Upper lobe of left lung (tissue), 4 donors: ENCODE measurements around the gene DNAJC4.

Experiments
- POLR2A ChIP-seq, 4 donors: fragments of 450-650 bp; IDR thresholded peaks; one replicate each; pipeline ENCODE4 v1.5.1; 2016 to 2017; ENCODE audit warnings: antibody characterized with exemption in 4 of 4, mild to moderate bottlenecking in 2 of 4
- POLR2AphosphoS5 ChIP-seq, 2 donors: sonication (generic); formaldehyde crosslinking; IDR thresholded peaks; one replicate each; pipeline ENCODE4 v1.5.1; 2017; ENCODE audit warnings: antibody characterized with exemption in 2 of 2
- TF ChIP-seq, protein P1 (sequence below), 6 experiments: fragments of 450-650 bp in 4 of 6; fragments of 200-600 bp in 2 of 6; sonication (generic) in 2 of 6; IDR thresholded peaks; one replicate each; pipeline ENCODE4 v1.5.1; 2016 to 2019; ENCODE audit warnings: antibody characterized with exemption in 6 of 6

DNA sequence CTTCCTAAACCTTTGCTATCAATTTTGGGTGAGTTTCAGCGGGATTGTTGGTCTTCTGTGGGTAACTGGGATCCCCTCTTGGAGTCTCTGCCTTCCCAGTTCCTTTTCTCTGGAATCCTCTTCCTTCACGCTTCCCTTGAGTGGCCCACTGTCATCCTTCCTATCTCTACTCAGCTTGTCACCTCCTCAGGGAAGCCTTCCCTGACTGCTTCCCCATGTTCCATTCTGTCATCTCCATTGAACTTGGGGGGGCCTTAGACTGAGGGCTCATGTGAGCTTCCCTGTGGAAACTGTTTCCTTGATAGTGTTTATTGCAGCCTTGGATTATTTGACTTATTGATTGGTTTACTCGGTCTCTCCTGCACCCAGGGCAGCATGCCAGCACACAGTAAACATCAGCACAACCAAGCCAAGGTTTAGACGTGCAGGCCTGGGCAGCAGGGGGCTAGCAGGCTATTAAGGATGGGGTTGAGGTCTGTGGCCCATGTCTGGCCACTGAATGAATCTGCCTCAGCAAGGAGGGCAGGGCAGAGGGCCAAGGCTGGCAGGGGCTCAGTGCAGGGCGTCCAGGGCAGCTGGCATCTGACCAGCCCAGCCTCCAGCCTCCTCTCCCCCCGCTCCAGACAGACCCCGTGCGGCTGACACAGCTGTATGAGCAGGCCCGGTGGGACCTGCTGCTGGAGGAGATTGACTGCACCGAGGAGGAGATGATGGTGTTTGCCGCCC is 11.6 kb upstream of the DNAJC4 start:
- TF ChIP-seq POLR2A (IDR thresholded peaks at IDR 0.05) (no peak), POLR2AphosphoS5 (IDR thresholded peaks at IDR 0.05) (no peak)
- TF ChIP-seq, protein P1, sequence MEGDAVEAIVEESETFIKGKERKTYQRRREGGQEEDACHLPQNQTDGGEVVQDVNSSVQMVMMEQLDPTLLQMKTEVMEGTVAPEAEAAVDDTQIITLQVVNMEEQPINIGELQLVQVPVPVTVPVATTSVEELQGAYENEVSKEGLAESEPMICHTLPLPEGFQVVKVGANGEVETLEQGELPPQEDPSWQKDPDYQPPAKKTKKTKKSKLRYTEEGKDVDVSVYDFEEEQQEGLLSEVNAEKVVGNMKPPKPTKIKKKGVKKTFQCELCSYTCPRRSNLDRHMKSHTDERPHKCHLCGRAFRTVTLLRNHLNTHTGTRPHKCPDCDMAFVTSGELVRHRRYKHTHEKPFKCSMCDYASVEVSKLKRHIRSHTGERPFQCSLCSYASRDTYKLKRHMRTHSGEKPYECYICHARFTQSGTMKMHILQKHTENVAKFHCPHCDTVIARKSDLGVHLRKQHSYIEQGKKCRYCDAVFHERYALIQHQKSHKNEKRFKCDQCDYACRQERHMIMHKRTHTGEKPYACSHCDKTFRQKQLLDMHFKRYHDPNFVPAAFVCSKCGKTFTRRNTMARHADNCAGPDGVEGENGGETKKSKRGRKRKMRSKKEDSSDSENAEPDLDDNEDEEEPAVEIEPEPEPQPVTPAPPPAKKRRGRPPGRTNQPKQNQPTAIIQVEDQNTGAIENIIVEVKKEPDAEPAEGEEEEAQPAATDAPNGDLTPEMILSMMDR (IDR thresholded peaks at IDR 0.05): no peak
